DOHH2 (cell line): Measurements from ENCODE around the gene ZRSR2.

Experiments used
- H3F3A ChIP-seq: fragments of 200-600 bp; sonication (generic), shearing (Covaris generic); 2 replicates; pipeline ENCODE4 v1.6.0; 2016; ENCODE audit warnings: antibody characterized with exemption, mild to moderate bottlenecking; ENCODE audit not compliant: control insufficient read depth, insufficient read depth
- H3K27ac ChIP-seq: fragments of 200-600 bp; sonication (generic); 2 replicates; pipeline ENCODE4 v1.5.1; 2014; ENCODE audit warnings: low read depth, mild to moderate bottlenecking, low read length, moderate library complexity
- H3K27me3 ChIP-seq: fragments of 200-600 bp; sonication (generic); 2 replicates; pipeline ENCODE4 v1.6.1; 2014; ENCODE audit warnings: mild to moderate bottlenecking, low read length, mixed read lengths; ENCODE audit not compliant: control insufficient read depth
- H3K36me3 ChIP-seq: fragments of 200-600 bp; sonication (generic); 2 replicates; pipeline ENCODE4 v1.6.1; 2014; ENCODE audit warnings: mild to moderate bottlenecking, low read length, moderate library complexity, mixed read lengths; ENCODE audit not compliant: control insufficient read depth
- H3K4me1 ChIP-seq: fragments of 200-600 bp; sonication (generic); 2 replicates; pipeline ENCODE4 v1.6.1; 2014; ENCODE audit warnings: mild to moderate bottlenecking, low read length, mixed read lengths; ENCODE audit not compliant: control insufficient read depth
- H3K4me2 ChIP-seq: fragments of 200-600 bp; sonication (generic); 2 replicates; pipeline ENCODE4 v1.6.0; 2014; ENCODE audit warnings: mild to moderate bottlenecking, low read length, moderate library complexity
- H3K4me3 ChIP-seq: fragments of 200-600 bp; sonication (generic); 2 replicates; pipeline ENCODE4 v1.5.1; 2014; ENCODE audit warnings: mild to moderate bottlenecking, low read length, mixed read lengths
- H3K79me2 ChIP-seq: fragments of 200-600 bp; sonication (generic); 2 replicates; pipeline ENCODE4 v1.6.1; 2014; ENCODE audit warnings: mild to moderate bottlenecking, low read length, mixed read lengths; ENCODE audit not compliant: control insufficient read depth
- H3K9me2 ChIP-seq: fragments of 200-600 bp; sonication (generic); replicated peaks from 2 replicates; pipeline ENCODE4 v1.6.1; 2014; ENCODE audit warnings: mild to moderate bottlenecking, low read length, mixed read lengths; ENCODE audit not compliant: control insufficient read depth
- H3K9me3 ChIP-seq: fragments of 200-600 bp; sonication (generic); 2 replicates; pipeline ENCODE4 v1.6.1; 2014; ENCODE audit warnings: antibody characterized with exemption, low read length, mixed read lengths; ENCODE audit not compliant: control insufficient read depth, insufficient read depth
- H4K20me1 ChIP-seq: fragments of 200-600 bp; sonication (generic); 2 replicates; pipeline ENCODE4 v1.6.0; 2014; ENCODE audit warnings: low read depth, mild to moderate bottlenecking, antibody characterized with exemption, low read length, moderate library complexity; ENCODE audit not compliant: control insufficient read depth, insufficient read depth
- EZH2phosphoT487 ChIP-seq: fragments of 200-600 bp; sonication (generic); IDR thresholded peaks from 2 replicates; pipeline ENCODE4 v1.6.1; 2017; ENCODE audit warnings: borderline replicate concordance, mild to moderate bottlenecking, antibody characterized with exemption, low read length, moderate library complexity, mixed read lengths
- TF ChIP-seq, protein P1 (sequence below): fragments of 200-600 bp; sonication (generic); IDR thresholded peaks from one replicate; pipeline ENCODE4 v1.5.1; 2014; ENCODE audit warnings: antibody characterized with exemption, mild to moderate bottlenecking, low read depth, low read length; ENCODE audit not compliant: poor library complexity, severe bottlenecking

ZRSR2 gene

DNA sequence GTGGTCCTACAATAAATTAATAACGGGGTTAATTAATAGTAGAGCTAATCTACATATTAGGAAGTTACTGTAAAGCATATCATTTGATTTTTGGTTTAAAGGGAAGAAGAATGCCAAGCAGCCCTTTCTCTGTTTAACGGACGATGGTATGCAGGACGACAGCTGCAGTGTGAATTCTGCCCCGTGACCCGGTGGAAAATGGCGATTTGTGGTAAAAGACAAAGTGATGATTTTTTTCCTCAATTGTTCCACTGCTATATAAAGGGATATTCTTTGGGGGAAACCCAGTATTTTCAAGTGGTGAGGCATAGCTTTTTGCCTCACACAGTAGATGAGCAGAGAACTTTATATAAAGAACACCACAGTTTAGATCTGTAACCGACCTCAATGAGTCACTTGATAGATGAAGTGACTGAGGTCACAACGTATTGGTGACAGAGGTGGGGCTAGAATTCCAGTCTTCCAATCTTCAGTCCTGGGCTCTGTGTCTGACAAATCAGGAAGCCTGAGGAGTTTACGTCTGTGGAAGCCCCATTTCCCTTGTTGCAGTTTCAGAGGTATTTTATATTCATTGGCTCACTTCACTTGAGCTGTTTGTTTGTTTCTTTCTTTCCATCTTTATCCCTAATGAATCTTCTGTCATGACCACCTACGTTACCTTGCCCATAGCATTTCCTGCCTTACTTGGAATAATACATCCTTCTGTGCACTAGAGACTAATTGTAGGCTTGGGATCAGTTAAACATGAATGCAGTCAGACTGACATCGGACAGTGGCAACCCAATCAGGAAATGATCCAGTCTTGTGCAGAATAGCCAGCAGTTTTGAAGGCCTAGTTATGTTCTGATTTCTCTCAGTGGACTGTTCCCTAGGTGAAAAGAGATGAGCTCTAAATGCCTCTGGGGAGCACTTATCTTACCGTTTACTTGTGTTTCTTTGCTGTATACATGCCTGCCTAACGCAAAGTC is 30.1 kb downstream of the ZRSR2 start:
- Histone ChIP-seq H3K4me2 (no peak overlapping the region), H3K9me3 (no peaks in the 10 kb centered on the region), H4K20me1 (no peaks in the 10 kb centered on the region), H3K9me2 (no peaks in the 10 kb centered on the region), H3K4me1 (no peaks in the 10 kb centered on the region), H3F3A (no peaks in the 10 kb centered on the region), H3K27me3 (no peaks in the 10 kb centered on the region), H3K27ac (no peak overlapping the region), H3K36me3 (peaks cover 50% of the 10 kb centered on the region), H3K4me3 (no peak overlapping the region), H3K79me2 (no peaks in the 10 kb centered on the region)
- TF ChIP-seq, protein P1, sequence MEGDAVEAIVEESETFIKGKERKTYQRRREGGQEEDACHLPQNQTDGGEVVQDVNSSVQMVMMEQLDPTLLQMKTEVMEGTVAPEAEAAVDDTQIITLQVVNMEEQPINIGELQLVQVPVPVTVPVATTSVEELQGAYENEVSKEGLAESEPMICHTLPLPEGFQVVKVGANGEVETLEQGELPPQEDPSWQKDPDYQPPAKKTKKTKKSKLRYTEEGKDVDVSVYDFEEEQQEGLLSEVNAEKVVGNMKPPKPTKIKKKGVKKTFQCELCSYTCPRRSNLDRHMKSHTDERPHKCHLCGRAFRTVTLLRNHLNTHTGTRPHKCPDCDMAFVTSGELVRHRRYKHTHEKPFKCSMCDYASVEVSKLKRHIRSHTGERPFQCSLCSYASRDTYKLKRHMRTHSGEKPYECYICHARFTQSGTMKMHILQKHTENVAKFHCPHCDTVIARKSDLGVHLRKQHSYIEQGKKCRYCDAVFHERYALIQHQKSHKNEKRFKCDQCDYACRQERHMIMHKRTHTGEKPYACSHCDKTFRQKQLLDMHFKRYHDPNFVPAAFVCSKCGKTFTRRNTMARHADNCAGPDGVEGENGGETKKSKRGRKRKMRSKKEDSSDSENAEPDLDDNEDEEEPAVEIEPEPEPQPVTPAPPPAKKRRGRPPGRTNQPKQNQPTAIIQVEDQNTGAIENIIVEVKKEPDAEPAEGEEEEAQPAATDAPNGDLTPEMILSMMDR = no peak
- TF ChIP-seq EZH2phosphoT487 = no peak

DNA sequence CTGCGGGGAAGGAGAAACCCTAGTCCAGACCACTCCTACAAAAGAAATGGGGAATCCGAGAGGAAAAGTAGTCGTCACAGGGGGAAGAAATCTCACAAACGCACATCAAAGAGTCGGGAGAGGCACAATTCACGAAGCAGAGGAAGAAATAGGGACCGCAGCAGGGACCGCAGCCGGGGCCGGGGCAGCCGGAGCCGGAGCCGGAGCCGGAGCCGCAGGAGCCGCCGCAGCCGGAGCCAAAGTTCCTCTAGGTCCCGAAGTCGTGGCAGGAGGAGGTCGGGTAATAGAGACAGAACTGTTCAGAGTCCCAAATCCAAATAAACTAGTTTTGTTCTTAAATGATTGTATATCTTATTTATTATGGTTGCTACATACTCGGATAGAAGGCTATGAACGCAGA is 32.6 kb downstream of the ZRSR2 start:
- no peak for TF ChIP-seq EZH2phosphoT487
- TF ChIP-seq, protein P1 = no peak
- Histone ChIP-seq H3K4me3 (no peak overlapping the region), H3K27me3 (no peaks in the 10 kb centered on the region), H3F3A (no peaks in the 10 kb centered on the region), H3K4me1 (no peaks in the 10 kb centered on the region), H3K36me3 (peaks cover 42% of the 10 kb centered on the region), H3K27ac (no peak overlapping the region), H4K20me1 (no peaks in the 10 kb centered on the region), H3K4me2 (no peak overlapping the region), H3K9me2 (no peaks in the 10 kb centered on the region), H3K9me3 (no peaks in the 10 kb centered on the region), H3K79me2 (no peaks in the 10 kb centered on the region)

DNA sequence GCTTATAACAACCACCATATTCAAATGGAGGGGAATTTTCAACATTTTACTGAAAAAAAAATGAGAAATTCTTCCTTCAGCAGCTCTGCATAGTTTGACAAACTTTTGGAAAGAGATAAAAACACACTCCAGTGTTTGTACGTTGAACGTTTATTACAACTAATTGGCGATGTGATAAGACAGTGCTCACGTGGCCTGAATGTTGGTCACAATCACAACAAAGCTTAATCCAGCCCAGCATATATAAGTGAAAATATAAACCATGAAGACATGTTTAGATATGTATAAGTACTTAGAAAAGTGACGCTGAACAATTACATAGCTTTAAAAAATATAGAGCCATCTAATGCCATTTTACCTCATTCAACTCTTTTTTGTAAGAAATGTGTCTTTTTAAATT is 35.7 kb downstream of the ZRSR2 start:
- no peaks in the 10 kb centered on the region for H4K20me1 ChIP-seq
- no peak overlapping the region for H3K4me2 ChIP-seq
- H3K4me1 ChIP-seq = no peaks in the 10 kb centered on the region
- TF ChIP-seq, protein P1 = no peak
- TF ChIP-seq EZH2phosphoT487 = no peak
- H3F3A ChIP-seq = no peaks in the 10 kb centered on the region
- no peak overlapping the region for H3K27ac ChIP-seq
- H3K27me3 ChIP-seq = no peaks in the 10 kb centered on the region
- peaks cover 36% of the 10 kb centered on the region for H3K36me3 ChIP-seq
- no peaks in the 10 kb centered on the region for H3K79me2 ChIP-seq
- no peaks in the 10 kb centered on the region for H3K9me2 ChIP-seq
- H3K4me3 ChIP-seq = no peak overlapping the region
- H3K9me3 ChIP-seq = no peaks in the 10 kb centered on the region
